SK-N-SH (cell line): ENCODE data around the gene SRPRA. TPM values are rescaled to one million over a fixed set of nuclear protein-coding genes. Genes with fewer than 3 reads are reported as not detected.

ENCODE experiments used
- CTCF ChIA-PET: fragments of 300-600, 350-600 bp; formaldehyde crosslinking; extraction: SDS; loops from one replicate; lab custom pipeline; 2021; lab: Yijun Ruan, JAX
- POLR2A ChIA-PET: fragments of 350-600 bp; sonication (Branson Sonifier 250); formaldehyde crosslinking; extraction: SDS; loops from one replicate; lab custom pipeline; 2020; ENCODE audit warnings: antibody characterized with exemption, inconsistent platforms; lab: Yijun Ruan, JAX
- DNase-seq: peaks from one replicate; pipeline ENCODE4 v3.0.0; 2012
- H2AFZ ChIP-seq: fragments of 200-600 bp; sonication (generic); 2 replicates; pipeline ENCODE4 v1.8.1; 2016; ENCODE audit warnings: antibody characterized with exemption, mild to moderate bottlenecking, low read depth
- H3F3A ChIP-seq: fragments of 200-600 bp; sonication (generic); replicated peaks from 2 replicates; pipeline ENCODE3; 2016; ENCODE audit warnings: antibody characterized with exemption, mild to moderate bottlenecking; ENCODE audit not compliant: insufficient read depth
- H3K27ac ChIP-seq, 2 experiments: fragments of 200-500 bp in 1 of 2; fragments of 200-600 bp in 1 of 2; sonication (Bioruptor generic) in 1 of 2; sonication (generic), shearing (Covaris generic) in 1 of 2; 2 replicates each; pipeline versions ENCODE4 v1.5.1 to v1.6.1; 2014 to 2016; ENCODE audit warnings: low read depth in 2 of 2, inconsistent platforms in 1 of 2, low read length in 1 of 2, mild to moderate bottlenecking in 1 of 2, mixed read lengths in 1 of 2
- H3K27me3 ChIP-seq: fragments of 200-600 bp; sonication (generic), shearing (Covaris generic); 2 replicates; pipeline ENCODE4 v1.6.1; 2016; ENCODE audit warnings: mixed run types; ENCODE audit not compliant: insufficient read depth
- H3K36me3 ChIP-seq, 2 experiments: fragments of 200-500 bp in 1 of 2; fragments of 200-600 bp in 1 of 2; sonication (Bioruptor generic) in 1 of 2; sonication (generic) in 1 of 2; replicated peaks in 1 of 2; 2 replicates each; pipeline versions ENCODE3 to v1.5.1; 2014 to 2016; ENCODE audit warnings: low read length in 1 of 2, mild to moderate bottlenecking in 1 of 2; ENCODE audit not compliant: insufficient read depth in 2 of 2, control insufficient read depth in 1 of 2
- H3K4me1 ChIP-seq, 2 experiments: fragments of 200-500 bp in 1 of 2; fragments of 200-600 bp in 1 of 2; sonication (Bioruptor generic) in 1 of 2; sonication (generic), shearing (Covaris generic) in 1 of 2; 2 replicates each; pipeline versions ENCODE4 v1.5.1 to v1.6.1; 2014 to 2016; ENCODE audit warnings: low read depth in 1 of 2, low read length in 1 of 2, mixed run types in 1 of 2; ENCODE audit not compliant: insufficient read depth in 2 of 2, control insufficient read depth in 1 of 2
- H3K4me2 ChIP-seq: fragments of 200-600 bp; sonication (generic), shearing (Covaris generic); 2 replicates; pipeline ENCODE4 v1.6.1; 2017; ENCODE audit warnings: mixed run types
- H3K4me3 ChIP-seq, 2 experiments: fragments of 200-500 bp in 1 of 2; fragments of 200-600 bp in 1 of 2; sonication (Bioruptor generic) in 1 of 2; sonication (generic), shearing (Covaris generic) in 1 of 2; 2 replicates each; pipeline versions ENCODE4 v1.5.1 to v1.8.1; 2014 to 2016; ENCODE audit warnings: low read depth in 2 of 2, inconsistent platforms in 1 of 2, low read length in 1 of 2, mild to moderate bottlenecking in 1 of 2, mixed read lengths in 1 of 2, moderate library complexity in 1 of 2
- H3K79me2 ChIP-seq: fragments of 200-600 bp; sonication (generic); 2 replicates; pipeline ENCODE4 v1.8.1; 2017; ENCODE audit warnings: mild to moderate bottlenecking; ENCODE audit not compliant: insufficient read depth
- H3K9ac ChIP-seq: fragments of 200-600 bp; sonication (generic); 2 replicates; pipeline ENCODE4 v1.6.1; 2017; ENCODE audit warnings: mixed run types
- H3K9me2 ChIP-seq: fragments of 200-600 bp; sonication (generic); 2 replicates; pipeline ENCODE4 v1.6.1; 2017; ENCODE audit warnings: mixed run types
- H3K9me3 ChIP-seq: fragments of 200-600 bp; sonication (generic); 2 replicates; pipeline ENCODE4 v1.6.1; 2017; ENCODE audit warnings: mixed run types, mild to moderate bottlenecking, moderate library complexity
- H4K20me1 ChIP-seq: fragments of 200-600 bp; sonication (generic); 2 replicates; pipeline ENCODE4 v1.6.1; 2017; ENCODE audit warnings: mild to moderate bottlenecking, mixed run types; ENCODE audit not compliant: insufficient read depth
- CHD2 ChIP-seq: fragments of 150-350 bp; IDR thresholded peaks from 2 replicates; pipeline ENCODE4 v1.6.1; 2018; ENCODE audit warnings: low read length; ENCODE audit not compliant: partially characterized antibody
- ELF1 ChIP-seq: IDR thresholded peaks from 2 replicates; pipeline ENCODE4 v1.4.0; 2012
- FOXM1 ChIP-seq: IDR thresholded peaks from 2 replicates; pipeline ENCODE4 v1.4.0; 2012; ENCODE audit warnings: low read depth, mild to moderate bottlenecking
- GABPA ChIP-seq: IDR thresholded peaks from 2 replicates; pipeline ENCODE4 v1.4.0; 2012; ENCODE audit warnings: low read depth, mild to moderate bottlenecking
- IRF3 ChIP-seq: fragments of 150-350 bp; IDR thresholded peaks from 2 replicates; pipeline ENCODE4 v1.6.1; 2016; ENCODE audit warnings: mild to moderate bottlenecking, low read depth, low read length
- MAX ChIP-seq: IDR thresholded peaks from 2 replicates; pipeline ENCODE4 v1.4.0; 2012; ENCODE audit warnings: low read depth
- MXI1 ChIP-seq: IDR thresholded peaks from 2 replicates; pipeline ENCODE4 v1.6.1; 2012; ENCODE audit warnings: mild to moderate bottlenecking, low read depth, low read length, improper control_type of control experiment
- POLR2AphosphoS5 ChIP-seq: IDR thresholded peaks from 2 replicates; pipeline ENCODE4 v1.6.1; 2012; ENCODE audit warnings: low read depth, low read length
- SMC3 ChIP-seq: IDR thresholded peaks from 2 replicates; pipeline ENCODE4 v1.6.1; 2012; ENCODE audit warnings: low read depth, low read length, improper control_type of control experiment
- TAF1 ChIP-seq: IDR thresholded peaks from 2 replicates; pipeline ENCODE4 v1.6.1; 2012; ENCODE audit warnings: low read depth, mild to moderate bottlenecking, low read length, moderate library complexity, borderline replicate concordance
- TCF12 ChIP-seq: IDR thresholded peaks from 2 replicates; pipeline ENCODE4 v1.4.0; 2012
- YY1 ChIP-seq: IDR thresholded peaks from 2 replicates; pipeline ENCODE4 v1.4.0; 2012; ENCODE audit warnings: low read depth, mild to moderate bottlenecking
- WGBS: methylation state at CpG from one replicate; pipeline ENCODE4 v1.1.6; 2017; ENCODE audit warnings: low lambda C conversion rate; 5-methylcytosine and 5-hydroxymethylcytosine counted together
- polyA plus RNA-seq, 3 experiments: library from polyadenylated mRNA; depleted of rRNA; stranded (reverse); fragments of >200 nt; gene quantifications; 2 replicates each; pipeline ENCODE4 v1.2.3, GENCODE V29; 2012
- TF ChIP-seq, protein P1 (sequence below): IDR thresholded peaks from 2 replicates; pipeline ENCODE4 v1.4.0; 2012; ENCODE audit warnings: low read depth, borderline replicate concordance
- TF ChIP-seq, protein P2 (sequence below): IDR thresholded peaks from 2 replicates; pipeline ENCODE4 v1.4.0; 2012; ENCODE audit warnings: low read depth, borderline replicate concordance
- TF ChIP-seq, protein P3 (sequence below): IDR thresholded peaks from 2 replicates; pipeline ENCODE4 v1.6.1; 2012; ENCODE audit warnings: mild to moderate bottlenecking, low read depth, low read length, moderate library complexity
- TF ChIP-seq, protein P4 (sequence below): fragments of 150-350 bp; IDR thresholded peaks from 2 replicates; pipeline ENCODE4 v1.6.1; 2017; ENCODE audit warnings: antibody characterized with exemption, low read length, low read depth, borderline replicate concordance

The SRPRA gene, protein sequence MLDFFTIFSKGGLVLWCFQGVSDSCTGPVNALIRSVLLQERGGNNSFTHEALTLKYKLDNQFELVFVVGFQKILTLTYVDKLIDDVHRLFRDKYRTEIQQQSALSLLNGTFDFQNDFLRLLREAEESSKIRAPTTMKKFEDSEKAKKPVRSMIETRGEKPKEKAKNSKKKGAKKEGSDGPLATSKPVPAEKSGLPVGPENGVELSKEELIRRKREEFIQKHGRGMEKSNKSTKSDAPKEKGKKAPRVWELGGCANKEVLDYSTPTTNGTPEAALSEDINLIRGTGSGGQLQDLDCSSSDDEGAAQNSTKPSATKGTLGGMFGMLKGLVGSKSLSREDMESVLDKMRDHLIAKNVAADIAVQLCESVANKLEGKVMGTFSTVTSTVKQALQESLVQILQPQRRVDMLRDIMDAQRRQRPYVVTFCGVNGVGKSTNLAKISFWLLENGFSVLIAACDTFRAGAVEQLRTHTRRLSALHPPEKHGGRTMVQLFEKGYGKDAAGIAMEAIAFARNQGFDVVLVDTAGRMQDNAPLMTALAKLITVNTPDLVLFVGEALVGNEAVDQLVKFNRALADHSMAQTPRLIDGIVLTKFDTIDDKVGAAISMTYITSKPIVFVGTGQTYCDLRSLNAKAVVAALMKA
- polyA plus RNA-seq (2012; rRNA removed) = 129 and 158 TPM in 2 replicates
- 94.8 and 121 TPM in 2 replicates for polyA plus RNA-seq (2012; cell fraction: cytosol; rRNA removed)
- polyA plus RNA-seq (2012; cell fraction: nucleus; rRNA removed) = 183 and 214 TPM in 2 replicates

DNA sequence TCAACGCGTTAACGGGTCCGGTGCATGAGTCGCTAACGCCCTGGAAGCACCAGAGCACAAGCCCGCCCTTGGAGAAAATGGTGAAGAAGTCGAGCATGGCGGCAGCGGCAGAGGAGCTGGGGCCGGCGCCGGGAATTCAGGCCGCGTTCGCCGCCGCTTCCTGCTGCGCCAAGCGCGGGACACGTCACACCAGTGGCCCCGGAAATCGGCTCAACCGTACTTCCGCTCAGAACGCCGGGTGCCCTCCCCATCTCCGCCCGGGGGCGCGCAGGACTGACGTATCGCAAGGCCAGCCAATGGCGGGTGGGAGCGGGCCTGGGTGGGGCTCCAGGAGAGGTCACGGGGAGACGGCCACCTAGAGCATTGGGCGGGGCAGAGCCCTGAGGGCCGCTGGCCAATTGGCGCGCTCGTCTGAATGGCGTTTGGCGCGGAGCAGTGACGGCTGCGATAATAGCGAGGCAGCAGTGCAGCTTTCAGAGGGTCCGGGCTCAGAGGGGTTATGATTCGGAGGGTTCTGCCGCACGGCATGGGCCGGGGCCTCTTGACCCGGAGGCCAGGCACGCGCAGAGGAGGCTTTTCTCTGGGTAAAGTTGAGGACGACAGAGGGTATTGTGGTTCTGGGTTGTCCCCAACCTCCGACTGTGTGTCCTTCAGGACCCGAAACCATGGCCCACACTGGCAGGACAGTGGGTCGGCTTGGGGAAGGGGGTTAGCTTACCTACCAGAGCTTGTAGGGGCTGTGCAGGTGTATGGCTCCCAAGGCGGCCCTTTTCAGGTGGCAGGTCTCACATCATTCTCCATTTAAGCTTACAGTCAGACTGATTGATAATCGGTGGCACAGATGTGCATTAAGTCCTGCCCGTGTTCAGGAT is at the start of gene SRPRA, which contains the start of gene FOXRED1:
TSS of gene SRPRA (minus strand) at position 188 of the 872 bp plus-strand sequence. CDS start at position 97, 91 bp downstream.
TSS of gene FOXRED1 (plus strand) at position 447 of the 872 bp plus-strand sequence. CDS start at position 500, 53 bp downstream.
- peak within 1 kb of the TSS; percentile 77 for H2AFZ ChIP-seq
- POLR2A ChIA-PET = interaction anchor here (1.3 to 2.7 kb wide), 3 partner anchors 13 to 35 kb away, joined by 4 to 12 read pairs (median 6); partner anchors contain the start of genes DCPS and TIRAP
- H3K4me3 ChIP-seq = peak within 1 kb of the TSS; percentile 72 to 94
- H3K36me3 ChIP-seq = peaks cover 40 to 52% of the 10 kb centered on the region in 2 experiments
- H3K9me3 ChIP-seq = no peaks in the 10 kb centered on the region
- H3K27me3 ChIP-seq = no peaks in the 10 kb centered on the region
- peak within 1 kb of the TSS; percentile 89 for H3K9ac ChIP-seq
- 3% methylated on average over 10 of the region's 64 CpGs for WGBS
- CTCF ChIA-PET = no interaction called here
- H4K20me1 ChIP-seq = no peaks in the 10 kb centered on the region
- no peaks in the 10 kb centered on the region for H3K9me2 ChIP-seq
- H3K4me1 ChIP-seq = peaks cover 9 to 12% of the 10 kb centered on the region in 2 experiments
- H3K27ac ChIP-seq = peak within 1 kb of the TSS; percentile 87 to 95
- H3K79me2 ChIP-seq = peaks cover 46% of the 10 kb centered on the region
- peak; percentile 100 for DNase-seq
- no peaks in the 10 kb centered on the region for H3F3A ChIP-seq
- TF ChIP-seq, protein P1, sequence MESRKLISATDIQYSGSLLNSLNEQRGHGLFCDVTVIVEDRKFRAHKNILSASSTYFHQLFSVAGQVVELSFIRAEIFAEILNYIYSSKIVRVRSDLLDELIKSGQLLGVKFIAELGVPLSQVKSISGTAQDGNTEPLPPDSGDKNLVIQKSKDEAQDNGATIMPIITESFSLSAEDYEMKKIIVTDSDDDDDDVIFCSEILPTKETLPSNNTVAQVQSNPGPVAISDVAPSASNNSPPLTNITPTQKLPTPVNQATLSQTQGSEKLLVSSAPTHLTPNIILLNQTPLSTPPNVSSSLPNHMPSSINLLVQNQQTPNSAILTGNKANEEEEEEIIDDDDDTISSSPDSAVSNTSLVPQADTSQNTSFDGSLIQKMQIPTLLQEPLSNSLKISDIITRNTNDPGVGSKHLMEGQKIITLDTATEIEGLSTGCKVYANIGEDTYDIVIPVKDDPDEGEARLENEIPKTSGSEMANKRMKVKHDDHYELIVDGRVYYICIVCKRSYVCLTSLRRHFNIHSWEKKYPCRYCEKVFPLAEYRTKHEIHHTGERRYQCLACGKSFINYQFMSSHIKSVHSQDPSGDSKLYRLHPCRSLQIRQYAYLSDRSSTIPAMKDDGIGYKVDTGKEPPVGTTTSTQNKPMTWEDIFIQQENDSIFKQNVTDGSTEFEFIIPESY = no peak
- peak; percentile 64 for TF ChIP-seq CHD2
- TF ChIP-seq, protein P2, sequence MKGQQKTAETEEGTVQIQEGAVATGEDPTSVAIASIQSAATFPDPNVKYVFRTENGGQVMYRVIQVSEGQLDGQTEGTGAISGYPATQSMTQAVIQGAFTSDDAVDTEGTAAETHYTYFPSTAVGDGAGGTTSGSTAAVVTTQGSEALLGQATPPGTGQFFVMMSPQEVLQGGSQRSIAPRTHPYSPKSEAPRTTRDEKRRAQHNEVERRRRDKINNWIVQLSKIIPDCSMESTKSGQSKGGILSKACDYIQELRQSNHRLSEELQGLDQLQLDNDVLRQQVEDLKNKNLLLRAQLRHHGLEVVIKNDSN = peak; percentile 89
- TF ChIP-seq IRF3 = peak; percentile 47
- peak; percentile 93 for TF ChIP-seq ELF1
- no peak for TF ChIP-seq FOXM1
- TF ChIP-seq POLR2AphosphoS5 = peak; percentile 87
- TF ChIP-seq, protein P3, sequence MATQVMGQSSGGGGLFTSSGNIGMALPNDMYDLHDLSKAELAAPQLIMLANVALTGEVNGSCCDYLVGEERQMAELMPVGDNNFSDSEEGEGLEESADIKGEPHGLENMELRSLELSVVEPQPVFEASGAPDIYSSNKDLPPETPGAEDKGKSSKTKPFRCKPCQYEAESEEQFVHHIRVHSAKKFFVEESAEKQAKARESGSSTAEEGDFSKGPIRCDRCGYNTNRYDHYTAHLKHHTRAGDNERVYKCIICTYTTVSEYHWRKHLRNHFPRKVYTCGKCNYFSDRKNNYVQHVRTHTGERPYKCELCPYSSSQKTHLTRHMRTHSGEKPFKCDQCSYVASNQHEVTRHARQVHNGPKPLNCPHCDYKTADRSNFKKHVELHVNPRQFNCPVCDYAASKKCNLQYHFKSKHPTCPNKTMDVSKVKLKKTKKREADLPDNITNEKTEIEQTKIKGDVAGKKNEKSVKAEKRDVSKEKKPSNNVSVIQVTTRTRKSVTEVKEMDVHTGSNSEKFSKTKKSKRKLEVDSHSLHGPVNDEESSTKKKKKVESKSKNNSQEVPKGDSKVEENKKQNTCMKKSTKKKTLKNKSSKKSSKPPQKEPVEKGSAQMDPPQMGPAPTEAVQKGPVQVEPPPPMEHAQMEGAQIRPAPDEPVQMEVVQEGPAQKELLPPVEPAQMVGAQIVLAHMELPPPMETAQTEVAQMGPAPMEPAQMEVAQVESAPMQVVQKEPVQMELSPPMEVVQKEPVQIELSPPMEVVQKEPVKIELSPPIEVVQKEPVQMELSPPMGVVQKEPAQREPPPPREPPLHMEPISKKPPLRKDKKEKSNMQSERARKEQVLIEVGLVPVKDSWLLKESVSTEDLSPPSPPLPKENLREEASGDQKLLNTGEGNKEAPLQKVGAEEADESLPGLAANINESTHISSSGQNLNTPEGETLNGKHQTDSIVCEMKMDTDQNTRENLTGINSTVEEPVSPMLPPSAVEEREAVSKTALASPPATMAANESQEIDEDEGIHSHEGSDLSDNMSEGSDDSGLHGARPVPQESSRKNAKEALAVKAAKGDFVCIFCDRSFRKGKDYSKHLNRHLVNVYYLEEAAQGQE = no peak
- peak; percentile 1; the same call in 1 of the 2 replicates for TF ChIP-seq SMC3
- TF ChIP-seq GABPA = peak; percentile 94
- TF ChIP-seq, protein P4, sequence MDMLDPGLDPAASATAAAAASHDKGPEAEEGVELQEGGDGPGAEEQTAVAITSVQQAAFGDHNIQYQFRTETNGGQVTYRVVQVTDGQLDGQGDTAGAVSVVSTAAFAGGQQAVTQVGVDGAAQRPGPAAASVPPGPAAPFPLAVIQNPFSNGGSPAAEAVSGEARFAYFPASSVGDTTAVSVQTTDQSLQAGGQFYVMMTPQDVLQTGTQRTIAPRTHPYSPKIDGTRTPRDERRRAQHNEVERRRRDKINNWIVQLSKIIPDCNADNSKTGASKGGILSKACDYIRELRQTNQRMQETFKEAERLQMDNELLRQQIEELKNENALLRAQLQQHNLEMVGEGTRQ = peak; percentile 66; the same call in 1 of the 2 replicates
- TF ChIP-seq MAX = peak; percentile 82
- TF ChIP-seq MXI1 = peak; percentile 84; the same call in 1 of the 2 replicates
- TF ChIP-seq TAF1 = peak; percentile 47; the same call in 1 of the 2 replicates
- TF ChIP-seq YY1 = peak; percentile 81
- peak; percentile 12; the same call in 1 of the 2 replicates for TF ChIP-seq TCF12
- peak within 1 kb of the TSS; percentile 99 for H3K4me2 ChIP-seq
